Cerebellar nuclear complex (tissue), 1 donor: ENCODE data around the gene ESR2.
"Not testable (repeated sequence)": the region's sequence is repeated elsewhere in the genome, so short reads cannot be mapped to it uniquely, and the experiment has no call there.

Source experiments
- DNase-seq, 2 experiments: peaks; one replicate each; lab custom pipeline; 2025; lab: John Stamatoyannopoulos, UW

ESR2 gene

DNA sequence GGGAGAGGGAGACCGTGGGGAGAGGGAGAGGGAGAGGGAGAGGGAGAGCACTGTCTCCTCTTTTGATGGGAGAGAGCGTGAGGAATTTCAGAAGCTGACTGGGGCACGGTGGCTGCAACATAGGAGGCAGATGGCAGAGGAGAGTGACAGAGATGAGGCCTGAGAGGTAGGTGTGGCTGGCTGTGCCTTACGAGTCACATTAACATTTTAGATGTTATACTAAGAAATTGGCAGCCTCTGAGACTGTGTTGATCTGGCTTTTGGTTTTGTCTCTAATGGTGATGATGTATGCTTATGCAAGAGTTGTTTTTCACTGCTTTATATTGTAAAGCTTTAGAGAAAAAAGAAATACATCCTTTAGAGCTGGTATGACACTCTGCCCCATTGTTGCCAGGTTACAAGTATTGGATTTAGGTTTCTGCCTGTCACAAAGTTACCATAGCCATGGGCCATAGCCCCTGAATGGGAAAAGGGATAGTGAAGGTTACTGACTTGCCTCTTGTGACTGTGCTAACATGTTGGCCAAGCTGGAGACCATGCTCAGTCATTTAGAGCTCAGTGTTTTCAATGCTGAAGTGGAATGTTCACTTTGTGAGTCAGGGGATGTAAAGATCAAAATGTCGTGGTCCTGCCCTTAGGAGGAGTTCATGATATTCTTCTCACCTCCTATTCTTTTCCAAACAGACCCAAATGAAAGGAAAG lies 255.2 kb downstream of the ESR2 start:
- DNase-seq: no peak

DNA sequence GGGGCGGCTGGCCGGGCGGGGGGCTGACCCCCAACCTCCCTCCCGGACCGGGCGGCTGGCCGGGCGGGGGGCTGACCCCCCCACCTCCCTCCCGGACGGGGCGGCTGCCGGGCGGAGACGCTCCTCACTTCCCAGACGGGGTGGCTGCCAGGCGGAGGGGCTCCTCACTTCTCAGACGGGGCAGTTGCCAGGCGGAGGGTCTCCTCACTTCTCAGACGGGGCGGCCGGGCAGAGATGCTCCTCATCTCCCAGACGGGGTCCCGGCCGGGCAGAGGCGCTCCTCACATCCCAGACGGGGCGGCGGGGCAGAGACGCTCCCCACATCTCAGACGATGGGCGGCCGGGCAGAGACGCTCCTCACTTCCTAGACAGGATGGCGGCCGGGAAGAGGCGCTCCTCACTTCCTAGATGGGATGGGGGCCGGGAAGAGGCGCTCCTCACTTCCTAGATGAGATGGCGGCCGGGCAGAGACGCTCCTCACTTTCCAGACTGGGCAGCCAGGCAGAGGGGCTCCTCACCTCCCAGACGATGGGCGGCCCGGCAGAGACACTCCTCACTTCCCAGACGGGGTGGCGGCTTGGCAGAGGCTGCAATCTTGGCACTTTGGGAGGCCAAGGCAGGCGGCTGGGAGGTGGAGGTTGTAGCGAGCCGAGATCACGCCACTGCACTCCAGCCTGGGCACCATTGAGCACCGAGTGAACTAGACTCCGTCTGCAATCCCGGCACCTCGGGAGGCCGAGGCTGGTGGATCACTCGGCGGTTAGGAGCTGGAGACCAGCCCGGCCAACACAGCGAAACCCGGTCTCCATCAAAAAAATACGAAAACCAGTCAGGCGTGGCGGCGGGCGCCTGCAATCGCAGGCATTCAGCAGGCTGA lies 256.1 kb downstream of the ESR2 start:
- not testable (repeated sequence) for DNase-seq

GRCh38 chr14:64035143-64035542 lies 259.0 kb downstream of the ESR2 start:
- DNase-seq: no peak
